ENCODE data around the gene SLC4A1.

DNA sequence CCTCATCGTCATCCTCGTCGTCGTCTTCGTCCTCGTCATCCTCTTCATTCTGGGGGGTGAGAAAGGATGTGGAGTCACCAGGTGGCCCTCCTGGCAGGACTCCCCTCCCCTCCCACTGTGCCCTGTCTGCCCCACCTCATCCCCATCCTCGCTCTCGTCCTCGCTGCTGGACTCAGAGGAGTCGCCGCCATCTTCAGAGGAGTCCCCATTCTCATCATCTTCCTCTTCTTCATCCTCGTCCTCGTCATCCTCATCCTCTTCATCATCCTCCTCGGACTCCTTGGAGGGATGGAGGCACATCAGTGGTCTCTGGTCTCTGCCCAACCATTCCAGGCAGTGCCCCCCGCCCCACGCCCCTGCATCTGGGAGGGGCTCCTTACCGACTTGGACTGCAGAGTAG is 60.6 kb downstream of the SLC4A1 start:
- TF ChIP-seq, protein P1, sequence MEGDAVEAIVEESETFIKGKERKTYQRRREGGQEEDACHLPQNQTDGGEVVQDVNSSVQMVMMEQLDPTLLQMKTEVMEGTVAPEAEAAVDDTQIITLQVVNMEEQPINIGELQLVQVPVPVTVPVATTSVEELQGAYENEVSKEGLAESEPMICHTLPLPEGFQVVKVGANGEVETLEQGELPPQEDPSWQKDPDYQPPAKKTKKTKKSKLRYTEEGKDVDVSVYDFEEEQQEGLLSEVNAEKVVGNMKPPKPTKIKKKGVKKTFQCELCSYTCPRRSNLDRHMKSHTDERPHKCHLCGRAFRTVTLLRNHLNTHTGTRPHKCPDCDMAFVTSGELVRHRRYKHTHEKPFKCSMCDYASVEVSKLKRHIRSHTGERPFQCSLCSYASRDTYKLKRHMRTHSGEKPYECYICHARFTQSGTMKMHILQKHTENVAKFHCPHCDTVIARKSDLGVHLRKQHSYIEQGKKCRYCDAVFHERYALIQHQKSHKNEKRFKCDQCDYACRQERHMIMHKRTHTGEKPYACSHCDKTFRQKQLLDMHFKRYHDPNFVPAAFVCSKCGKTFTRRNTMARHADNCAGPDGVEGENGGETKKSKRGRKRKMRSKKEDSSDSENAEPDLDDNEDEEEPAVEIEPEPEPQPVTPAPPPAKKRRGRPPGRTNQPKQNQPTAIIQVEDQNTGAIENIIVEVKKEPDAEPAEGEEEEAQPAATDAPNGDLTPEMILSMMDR (IDR thresholded peaks at IDR 0.05) = no peak
- TF ChIP-seq POLR2A (IDR thresholded peaks at IDR 0.05) = no peak
